Peyer's patch (tissue), 4 donors: ENCODE measurements around the gene NKX2-4.
"Not testable (repeated sequence)": the region's sequence is repeated elsewhere in the genome, so short reads cannot be mapped to it uniquely, and the experiment has no call there.

Experiments
- CTCF ChIP-seq, 6 experiments: fragments of 450-650 bp in 4 of 6; fragments of 200-600 bp in 2 of 6; sonication (generic) in 1 of 6; IDR thresholded peaks; one replicate each; pipeline ENCODE4 v1.5.1; 2017 to 2019; ENCODE audit warnings: antibody characterized with exemption in 6 of 6, mild to moderate bottlenecking in 3 of 6, moderate library complexity in 1 of 6
- POLR2A ChIP-seq, 2 donors: fragments of 450-650 bp; IDR thresholded peaks; one replicate each; pipeline ENCODE4 v1.5.1; 2017; ENCODE audit warnings: antibody characterized with exemption in 2 of 2, mild to moderate bottlenecking in 2 of 2, moderate library complexity in 2 of 2

GRCh38 chr20:21419147-21419546 lies 21.8 kb upstream of the NKX2-4 start:
- TF ChIP-seq POLR2A, CTCF (IDR thresholded peaks at IDR 0.05): not testable (repeated sequence)
